Forelimb muscle (tissue), 1 donor: ENCODE measurements around the gene ANKRD17. TPM values are rescaled to one million over a fixed set of nuclear protein-coding genes. Genes with fewer than 3 reads are reported as not detected.
A peak's percentile ranks its signal among the peaks of the same experiment; 100 is the strongest.
"Not testable (repeated sequence)": the region's sequence is repeated elsewhere in the genome, so short reads cannot be mapped to it uniquely, and the experiment has no call there.

Source experiments
- DNase-seq: peaks from one replicate; pipeline ENCODE4 v3.0.0-alpha.2; 2013; ENCODE audit warnings: low read depth
- polyA plus RNA-seq: library from polyadenylated mRNA; unstranded; fragments of 120-200 nt; gene quantifications from one replicate; pipeline ENCODE4 v1.2.1, GENCODE V29; 2013; ENCODE audit not compliant: insufficient read length

Gene ANKRD17, protein sequence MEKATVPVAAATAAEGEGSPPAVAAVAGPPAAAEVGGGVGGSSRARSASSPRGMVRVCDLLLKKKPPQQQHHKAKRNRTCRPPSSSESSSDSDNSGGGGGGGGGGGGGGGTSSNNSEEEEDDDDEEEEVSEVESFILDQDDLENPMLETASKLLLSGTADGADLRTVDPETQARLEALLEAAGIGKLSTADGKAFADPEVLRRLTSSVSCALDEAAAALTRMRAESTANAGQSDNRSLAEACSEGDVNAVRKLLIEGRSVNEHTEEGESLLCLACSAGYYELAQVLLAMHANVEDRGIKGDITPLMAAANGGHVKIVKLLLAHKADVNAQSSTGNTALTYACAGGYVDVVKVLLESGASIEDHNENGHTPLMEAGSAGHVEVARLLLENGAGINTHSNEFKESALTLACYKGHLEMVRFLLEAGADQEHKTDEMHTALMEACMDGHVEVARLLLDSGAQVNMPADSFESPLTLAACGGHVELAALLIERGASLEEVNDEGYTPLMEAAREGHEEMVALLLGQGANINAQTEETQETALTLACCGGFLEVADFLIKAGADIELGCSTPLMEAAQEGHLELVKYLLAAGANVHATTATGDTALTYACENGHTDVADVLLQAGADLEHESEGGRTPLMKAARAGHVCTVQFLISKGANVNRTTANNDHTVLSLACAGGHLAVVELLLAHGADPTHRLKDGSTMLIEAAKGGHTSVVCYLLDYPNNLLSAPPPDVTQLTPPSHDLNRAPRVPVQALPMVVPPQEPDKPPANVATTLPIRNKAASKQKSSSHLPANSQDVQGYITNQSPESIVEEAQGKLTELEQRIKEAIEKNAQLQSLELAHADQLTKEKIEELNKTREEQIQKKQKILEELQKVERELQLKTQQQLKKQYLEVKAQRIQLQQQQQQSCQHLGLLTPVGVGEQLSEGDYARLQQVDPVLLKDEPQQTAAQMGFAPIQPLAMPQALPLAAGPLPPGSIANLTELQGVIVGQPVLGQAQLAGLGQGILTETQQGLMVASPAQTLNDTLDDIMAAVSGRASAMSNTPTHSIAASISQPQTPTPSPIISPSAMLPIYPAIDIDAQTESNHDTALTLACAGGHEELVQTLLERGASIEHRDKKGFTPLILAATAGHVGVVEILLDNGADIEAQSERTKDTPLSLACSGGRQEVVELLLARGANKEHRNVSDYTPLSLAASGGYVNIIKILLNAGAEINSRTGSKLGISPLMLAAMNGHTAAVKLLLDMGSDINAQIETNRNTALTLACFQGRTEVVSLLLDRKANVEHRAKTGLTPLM (N-terminal part only)
- 46.3 TPM for polyA plus RNA-seq

- peak; percentile 87 for DNase-seq
Measured at GRCh38 chr4:73258686-73259570, at the start of gene ANKRD17. Gene ANKRD17 (minus strand): TSS chr4:73258798. CDS start chr4:73258668, 130 bp downstream.

DNA sequence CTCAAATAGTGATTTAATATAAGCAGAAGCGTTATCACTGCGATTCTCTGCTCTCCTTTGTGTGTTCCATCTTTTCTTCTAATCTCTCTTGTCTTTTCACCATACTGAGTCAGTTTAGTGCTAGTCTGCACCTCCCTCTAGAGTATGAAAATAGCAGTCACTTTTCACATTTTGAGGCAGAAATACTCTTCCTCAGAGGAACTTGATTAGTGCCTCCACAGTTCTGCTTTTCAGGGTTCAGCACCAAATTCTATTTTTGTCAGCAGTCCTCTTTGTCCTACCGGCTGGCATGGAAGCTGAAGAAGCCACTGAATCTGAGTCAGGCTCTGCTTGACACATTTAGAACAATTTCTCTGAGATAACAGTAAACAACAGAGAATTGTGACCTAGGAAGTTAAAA, 49.7 kb upstream of the ANKRD17 start:
- no peak for DNase-seq

DNA sequence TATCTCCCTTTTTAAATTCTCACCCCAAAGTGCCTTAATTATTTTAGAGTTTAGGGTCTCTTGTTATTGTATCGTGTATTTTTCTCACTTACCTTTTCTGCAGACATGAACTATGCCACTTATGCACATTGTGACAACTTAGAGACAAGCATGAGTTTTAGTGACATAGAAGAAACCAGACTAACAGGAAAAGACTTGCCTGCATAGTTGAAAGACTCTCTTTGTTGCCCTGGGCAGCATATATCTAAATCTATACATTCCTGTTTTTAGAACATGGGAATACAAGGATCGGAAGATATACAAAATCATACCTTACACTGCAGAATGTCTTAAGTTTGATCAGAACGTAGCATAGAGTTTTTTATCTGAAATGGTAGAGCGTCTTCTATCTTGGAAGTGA, 45.1 kb upstream of the ANKRD17 start:
- no peak for DNase-seq

- DNase-seq = no peak
Measured at GRCh38 chr4:73299548-73300280, 41.1 kb upstream of the ANKRD17 start.

GRCh38 chr4:73292661-73293060, 34.1 kb upstream of the ANKRD17 start:
- DNase-seq = not testable (repeated sequence)

DNA sequence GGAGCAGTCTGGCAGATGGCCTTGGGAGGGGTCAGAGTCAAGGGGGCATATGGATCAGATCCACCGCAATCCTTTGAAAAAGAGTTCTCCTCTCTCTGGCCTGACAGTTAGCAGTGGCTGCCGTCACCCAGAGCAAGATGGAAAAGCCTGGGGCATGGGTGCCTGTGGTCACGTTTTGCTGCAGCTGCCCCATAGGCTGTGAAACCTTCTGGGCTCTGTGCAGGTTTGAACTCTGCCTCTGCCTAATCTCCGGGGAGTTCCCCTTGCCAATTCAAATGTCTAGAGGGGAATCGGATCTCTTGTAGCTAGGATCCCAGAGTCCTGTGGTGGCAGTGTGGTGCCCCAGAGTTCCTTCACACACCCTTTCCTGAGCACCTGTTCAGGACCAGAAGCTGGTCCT, 23.4 kb upstream of the ANKRD17 start:
- DNase-seq = no peak

GRCh38 chr4:73281396-73281795, 22.8 kb upstream of the ANKRD17 start:
- no peak for DNase-seq

DNA sequence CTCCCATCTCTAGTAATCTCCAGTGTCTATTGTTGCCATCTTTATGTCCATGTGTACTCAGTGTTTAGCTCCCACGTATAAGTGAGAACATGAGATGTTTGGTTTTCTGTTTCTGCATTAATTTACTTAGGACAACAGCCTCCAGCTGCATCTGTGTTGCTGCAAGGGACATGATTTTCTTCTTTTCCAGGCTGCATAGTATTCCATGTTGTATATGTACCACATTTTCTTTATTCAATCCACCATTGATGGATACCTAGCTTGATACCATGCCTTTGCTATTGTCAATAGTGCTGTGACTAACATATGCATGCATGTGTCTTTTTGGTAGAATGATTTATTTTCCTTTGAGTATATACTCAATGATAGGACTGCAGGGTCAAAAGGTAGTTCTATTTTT, 18.6 kb upstream of the ANKRD17 start:
- no peak for DNase-seq

- DNase-seq = no peak
Measured at GRCh38 chr4:73275318-73275654, 16.7 kb upstream of the ANKRD17 start.

DNA sequence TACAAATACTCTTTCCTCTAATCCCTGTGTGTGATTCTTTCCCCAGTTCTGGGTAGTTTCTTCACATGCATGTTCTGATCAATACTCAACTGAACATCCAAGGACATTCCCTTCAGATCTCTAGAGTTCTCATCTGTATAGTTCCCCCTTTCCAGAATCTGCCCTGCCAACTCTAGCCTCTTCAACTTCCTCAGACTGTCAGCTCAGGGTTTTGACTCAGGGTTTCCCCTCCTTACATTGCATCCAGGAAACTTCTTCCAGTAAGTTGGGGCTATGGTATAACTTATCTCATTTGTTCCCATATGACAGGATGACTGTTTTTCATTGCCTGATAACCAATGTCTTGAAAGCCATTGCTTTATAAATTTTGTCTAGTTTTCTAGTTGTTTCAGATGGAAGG, 14.2 kb upstream of the ANKRD17 start:
- no peak for DNase-seq

- no peak for DNase-seq
Measured at GRCh38 chr4:73267050-73267449, 8.5 kb upstream of the ANKRD17 start.

GRCh38 chr4:73259571-73260090, 1.0 kb upstream of the ANKRD17 start:
- peak; percentile 35 for DNase-seq

DNA sequence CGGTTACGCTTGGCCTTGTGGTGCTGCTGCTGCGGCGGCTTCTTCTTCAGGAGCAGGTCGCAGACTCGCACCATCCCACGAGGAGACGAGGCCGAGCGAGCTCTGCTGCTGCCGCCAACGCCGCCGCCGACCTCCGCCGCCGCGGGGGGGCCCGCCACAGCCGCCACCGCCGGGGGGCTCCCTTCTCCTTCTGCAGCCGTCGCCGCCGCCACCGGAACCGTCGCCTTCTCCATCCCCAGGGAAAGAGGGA, 237 bp downstream of the ANKRD17 start:
- no peak for DNase-seq

- peak; percentile 41 for DNase-seq
Measured at GRCh38 chr4:73257651-73258435, 755 bp downstream of the ANKRD17 start.

GRCh38 chr4:73257234-73257633, 1.4 kb downstream of the ANKRD17 start:
- peak; percentile 65 for DNase-seq

- DNase-seq = not testable (repeated sequence)
Measured at GRCh38 chr4:73255847-73256246, 2.8 kb downstream of the ANKRD17 start.

- DNase-seq = no peak
Measured at GRCh38 chr4:73252001-73252400, 6.6 kb downstream of the ANKRD17 start.

DNA sequence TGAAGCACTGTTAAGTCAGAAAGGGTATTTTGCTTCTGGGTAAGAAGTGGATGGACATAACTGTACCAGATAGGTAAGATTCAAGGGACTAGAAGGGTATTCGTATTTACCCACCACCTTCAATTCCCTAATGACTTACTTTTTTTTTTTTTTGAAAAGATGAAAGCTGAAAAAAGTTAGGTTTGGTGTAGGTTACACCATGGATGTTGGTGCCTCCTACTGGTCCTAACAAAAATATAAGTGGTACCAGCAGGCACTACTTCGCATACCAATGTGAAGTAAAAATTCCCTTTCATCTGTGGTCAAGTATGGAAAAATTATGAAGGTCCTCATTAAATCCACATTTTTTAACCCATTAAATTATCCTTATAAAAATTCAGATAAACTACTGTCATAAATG, 7.2 kb downstream of the ANKRD17 start:
- no peak for DNase-seq

DNA sequence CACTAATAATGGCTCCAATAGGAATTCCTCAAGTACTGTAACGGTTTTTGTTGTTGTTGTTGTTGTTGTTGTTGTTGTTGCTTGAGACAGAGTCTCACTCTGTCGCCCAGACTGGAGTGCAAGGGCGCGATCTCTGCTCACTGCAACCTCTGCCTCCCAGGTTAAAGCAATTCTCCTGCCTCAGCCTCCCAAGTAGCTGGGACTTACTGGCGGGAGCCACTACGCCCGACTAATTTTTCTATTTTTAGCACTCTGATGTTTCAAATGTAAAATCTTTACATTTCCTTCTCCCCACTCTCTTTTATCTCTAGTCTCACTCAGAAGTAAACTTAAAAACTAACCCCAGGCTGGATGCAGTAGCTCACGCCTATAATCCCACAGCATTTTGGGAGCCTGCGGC, 8.0 kb downstream of the ANKRD17 start:
- no peak for DNase-seq

DNA sequence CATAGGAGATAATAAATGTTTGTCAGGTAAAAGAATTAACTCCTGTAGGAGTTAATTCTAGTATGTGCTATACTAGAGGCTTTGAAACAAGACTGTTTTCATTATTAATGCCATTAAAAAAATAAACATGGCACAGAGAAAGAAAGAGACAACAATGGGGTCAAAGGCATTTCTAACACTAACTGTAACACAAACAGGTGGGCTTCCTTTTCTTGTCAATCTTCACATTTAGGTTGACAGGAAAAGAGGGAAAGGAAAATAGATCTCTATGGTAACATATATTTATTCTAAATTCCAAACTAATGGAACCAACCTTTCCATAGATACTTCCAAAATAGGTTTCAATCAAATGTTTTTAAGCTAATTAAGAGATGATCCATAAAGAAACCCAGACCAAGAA, 9.8 kb downstream of the ANKRD17 start:
- no peak for DNase-seq
